HEK293 (cell line): ENCODE results near the gene OR6A2.

ENCODE experiments used
- CTCF ChIP-seq: fragments of 450-650 bp; formaldehyde crosslinking; IDR thresholded peaks from 2 replicates; pipeline ENCODE4 v1.5.1; 2016; ENCODE audit warnings: missing biosample characterization, missing genetic modification characterization
- PATZ1 ChIP-seq: fragments of 450-650 bp; formaldehyde crosslinking; IDR thresholded peaks from 2 replicates; pipeline ENCODE4 v1.5.1; 2016; ENCODE audit warnings: missing biosample characterization, missing genetic modification characterization
- PBX3 ChIP-seq: sonication (generic); formaldehyde crosslinking; IDR thresholded peaks from 2 replicates; pipeline ENCODE4 v1.8.1; 2022; ENCODE audit warnings: mild to moderate bottlenecking, moderate library complexity, missing genetic modification reagents
- PRDM1 ChIP-seq: fragments of 450-650 bp; formaldehyde crosslinking; IDR thresholded peaks from 2 replicates; pipeline ENCODE4; 2016; ENCODE audit warnings: missing biosample characterization, missing genetic modification characterization
- YY1 ChIP-seq: fragments of 450-650 bp; formaldehyde crosslinking; IDR thresholded peaks from 2 replicates; pipeline ENCODE4 v1.5.1; 2018; ENCODE audit warnings: missing biosample characterization, missing genetic modification characterization
- ZBTB10 ChIP-seq: fragments of 450-650 bp; formaldehyde crosslinking; IDR thresholded peaks from 2 replicates; pipeline ENCODE4 v1.5.1; 2016; ENCODE audit warnings: missing biosample characterization, missing genetic modification characterization
- ZNF10 ChIP-seq: fragments of 450-650 bp; formaldehyde crosslinking; IDR thresholded peaks from 2 replicates; pipeline ENCODE4 v1.5.1; 2017; ENCODE audit warnings: missing biosample characterization, missing genetic modification characterization
- ZNF114 ChIP-seq: fragments of 450-650 bp; formaldehyde crosslinking; IDR thresholded peaks from 2 replicates; pipeline ENCODE4 v1.5.0; 2017; ENCODE audit warnings: missing biosample characterization, missing genetic modification characterization
- ZNF19 ChIP-seq: fragments of 450-650 bp; formaldehyde crosslinking; IDR thresholded peaks from 2 replicates; pipeline ENCODE4; 2016; ENCODE audit warnings: missing biosample characterization, missing genetic modification characterization, low read depth
- ZNF324 ChIP-seq: fragments of 450-650 bp; formaldehyde crosslinking; IDR thresholded peaks from 2 replicates; pipeline ENCODE4 v1.5.1; 2016; ENCODE audit warnings: missing biosample characterization, missing genetic modification characterization
- ZNF660 ChIP-seq: fragments of 450-650 bp; IDR thresholded peaks from 2 replicates; pipeline ENCODE4 v1.5.1; 2018; ENCODE audit warnings: missing biosample characterization, mild to moderate bottlenecking, missing genetic modification characterization
- ZNF776 ChIP-seq: fragments of 450-650 bp; formaldehyde crosslinking; IDR thresholded peaks from 2 replicates; pipeline ENCODE4 v1.5.0; 2017; ENCODE audit warnings: missing biosample characterization, missing genetic modification characterization, borderline replicate concordance
- ZSCAN5A ChIP-seq: fragments of 450-650 bp; formaldehyde crosslinking; IDR thresholded peaks from 2 replicates; pipeline ENCODE4 v1.5.1; 2016; ENCODE audit warnings: missing biosample characterization, missing genetic modification characterization

GRCh38 chr11:6843670-6844069 lies 44.2 kb upstream of the OR6A2 start:
- TF ChIP-seq ZNF10 (tag by site-specific recombination) (no peak), CTCF (tag by site-specific recombination) (no peak), YY1 (tag by site-specific recombination) (no peak), ZNF19 (tag by site-specific recombination) (no peak), PATZ1 (tag by site-specific recombination) (no peak), ZNF776 (tag by site-specific recombination) (no peak), PBX3 (CRISPR knock-in tag) (no peak), ZNF660 (tag by site-specific recombination) (no peak), ZNF114 (tag by site-specific recombination) (no peak), ZNF324 (no peak), ZSCAN5A (tag by site-specific recombination) (no peak), ZBTB10 (tag by site-specific recombination) (no peak), PRDM1 (tag by site-specific recombination) (no peak)
